GM18861 (cell line): ENCODE measurements around the gene MEIS3.
"Not testable (repeated sequence)": the region's sequence is repeated elsewhere in the genome, so short reads cannot be mapped to it uniquely, and the experiment has no call there.

Experiments used
- ATAC-seq: cut with Tn5 transposase; IDR thresholded peaks from one replicate; pipeline ENCODE4 v1.9.1; 2021; ENCODE audit not compliant: unreplicated experiment

Gene MEIS3

DNA sequence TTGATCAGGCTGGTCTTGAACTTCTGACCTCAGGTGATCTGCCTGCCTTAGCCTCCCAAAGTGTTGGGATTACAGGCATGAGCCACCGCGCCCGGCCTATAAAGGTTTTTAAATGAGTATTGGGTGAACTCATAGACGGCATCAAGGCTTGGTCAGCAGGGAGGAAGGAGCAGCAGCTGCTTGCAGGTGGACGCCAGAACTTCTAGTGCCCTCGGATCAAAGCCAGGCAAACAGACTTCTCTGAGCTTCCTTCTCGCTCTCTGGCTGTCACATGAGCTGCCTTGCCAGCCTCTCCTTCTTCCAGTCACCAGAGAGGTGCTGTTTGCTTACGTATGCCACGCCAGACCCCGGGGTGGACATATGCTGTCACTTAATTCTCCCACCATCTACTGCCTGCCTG lies 53.9 kb downstream of the MEIS3 start:
- ATAC-seq: not testable (repeated sequence)

GRCh38 chr19:47363758-47364531 lies 55.4 kb downstream of the MEIS3 start:
- ATAC-seq: no peak

DNA sequence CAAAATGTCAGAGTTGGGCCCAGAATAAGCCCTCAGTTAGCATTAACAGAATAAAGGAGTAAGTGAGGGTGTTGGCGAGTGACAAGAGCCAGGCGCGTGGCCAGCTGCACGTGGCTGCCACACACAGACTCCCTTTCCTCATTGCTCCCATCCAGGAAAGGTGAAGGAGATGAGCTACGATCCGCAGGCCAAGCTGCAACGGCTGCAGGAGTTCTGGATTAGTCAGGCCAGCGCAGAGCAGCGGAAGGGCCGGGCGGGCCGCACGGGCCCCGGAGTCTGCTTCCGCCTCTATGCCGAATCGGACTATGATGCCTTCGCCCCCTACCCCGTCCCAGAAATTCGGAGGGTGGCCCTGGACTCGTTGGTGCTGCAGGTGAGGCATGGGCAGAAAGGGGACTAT lies 57.0 kb downstream of the MEIS3 start:
- no peak for ATAC-seq

DNA sequence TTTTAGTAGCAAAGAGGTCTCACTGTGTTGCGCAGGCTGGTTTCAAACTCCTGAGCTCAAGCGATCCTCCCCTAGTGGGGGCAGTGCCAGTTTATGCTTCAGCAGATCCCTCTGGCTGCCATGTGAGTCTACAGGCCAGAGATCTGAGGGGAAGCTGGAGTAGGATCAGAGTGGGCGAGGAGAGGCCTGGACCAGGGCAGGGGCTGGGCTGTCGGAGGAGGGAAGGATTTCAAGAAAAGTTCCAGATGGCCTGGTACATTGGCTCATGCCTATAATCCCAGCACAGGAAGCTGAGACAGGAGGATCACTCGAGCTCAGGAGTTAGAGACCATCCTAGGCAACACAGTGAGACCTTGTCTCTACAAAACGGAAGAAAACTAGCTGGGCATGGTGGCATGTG lies 60.4 kb downstream of the MEIS3 start:
- ATAC-seq: no peak

GRCh38 chr19:47357788-47358680 lies 61.3 kb downstream of the MEIS3 start:
- no peak for ATAC-seq

- no peak for ATAC-seq
Measured at GRCh38 chr19:47356900-47357299, 62.4 kb downstream of the MEIS3 start.

GRCh38 chr19:47353307-47353712 lies 66.0 kb downstream of the MEIS3 start:
- no peak for ATAC-seq
